Aorta (tissue), 5 donors: ENCODE data around the gene SRC. TPM values are rescaled to one million over a fixed set of nuclear protein-coding genes. Genes with fewer than 3 reads are reported as not detected.

Source experiments
- ATAC-seq: fragments of 200-7000 bp; cut with Tn5 transposase; one replicate; pipeline ENCODE4 v1.9.1; 2022; ENCODE audit warnings: moderate library complexity; ENCODE audit not compliant: low FRiP score
- DNase-seq, 2 donors: peaks; one replicate each; pipeline ENCODE4 v3.0.0-alpha.2; 2020
- H3K27ac ChIP-seq, 2 donors: one replicate each; pipeline ENCODE4 v1.5.1; 2013; ENCODE audit warnings: low read length in 2 of 2, mild to moderate bottlenecking in 2 of 2, moderate library complexity in 2 of 2, control low read depth in 1 of 2, inconsistent platforms in 1 of 2, low read depth in 1 of 2
- H3K27me3 ChIP-seq, 2 donors: one replicate each; pipeline ENCODE4 v1.6.1; 2013; ENCODE audit warnings: control low read depth in 1 of 2, low read length in 1 of 2, mild to moderate bottlenecking in 1 of 2, moderate library complexity in 1 of 2; ENCODE audit not compliant: insufficient read depth in 2 of 2, control insufficient read depth in 1 of 2
- H3K36me3 ChIP-seq, 2 donors: one replicate each; pipeline ENCODE4 v1.6.1; 2013; ENCODE audit warnings: control low read depth in 1 of 2, low read length in 1 of 2, mild to moderate bottlenecking in 1 of 2; ENCODE audit not compliant: insufficient read depth in 2 of 2, control insufficient read depth in 1 of 2
- H3K4me1 ChIP-seq, 2 donors: one replicate each; pipeline ENCODE4 v1.6.1; 2013; ENCODE audit warnings: low read length in 2 of 2, control low read depth in 1 of 2, mild to moderate bottlenecking in 1 of 2, moderate library complexity in 1 of 2; ENCODE audit not compliant: insufficient read depth in 2 of 2, control insufficient read depth in 1 of 2
- H3K4me3 ChIP-seq, 2 donors: one replicate each; pipeline ENCODE4 v1.5.1; 2013; ENCODE audit warnings: low read length in 2 of 2, control low read depth in 1 of 2, mild to moderate bottlenecking in 1 of 2
- H3K9me3 ChIP-seq: one replicate; pipeline ENCODE4 v1.6.1; 2013; ENCODE audit warnings: mild to moderate bottlenecking, low read length; ENCODE audit not compliant: control insufficient read depth
- WGBS, 2 donors: extraction: QIAGEN DNeasy Blood & Tissue Kit; methylation state at CpG; one replicate each; pipeline ENCODE4 v1.1.7; 2013; 5-methylcytosine and 5-hydroxymethylcytosine counted together
- intact Hi-C, 2 donors: fragments of 100-400 bp; cut with DNase I; formaldehyde crosslinking; loops; one replicate each; pipeline versions ENCODE4 v1.14.2 to v1.15.0; 2022
- polyA plus RNA-seq, 2 donors: library from polyadenylated mRNA; stranded (reverse); fragments of 200-250 nt; gene quantifications; one replicate each; pipeline ENCODE4 v1.2.3, GENCODE V29; 2013
- total RNA-seq, 2 donors: library from RNA; stranded (reverse); fragmentation: NEBNext Ultra II Directional; extraction: Animal tissue kit (Norgen Biotek cat#: 25700); gene quantifications; one replicate each; pipeline ENCODE4 v1.2.1, GENCODE V29; 2021
- donor health status: healthy with polysubstance abuse.
- donor health status: Bipolar disorder and iron deficiency.
- donor health status: DM: no; HTN: no; CAD: no.
- donor health status: DM: no; HTN: no; CAD: no.
- donor health status: DM: yes; HTN: yes; CAD: no.

The SRC gene
- total and polyA plus RNA-seq, 4 donors = 16.7 to 72.4 (median 41.2) TPM

DNA sequence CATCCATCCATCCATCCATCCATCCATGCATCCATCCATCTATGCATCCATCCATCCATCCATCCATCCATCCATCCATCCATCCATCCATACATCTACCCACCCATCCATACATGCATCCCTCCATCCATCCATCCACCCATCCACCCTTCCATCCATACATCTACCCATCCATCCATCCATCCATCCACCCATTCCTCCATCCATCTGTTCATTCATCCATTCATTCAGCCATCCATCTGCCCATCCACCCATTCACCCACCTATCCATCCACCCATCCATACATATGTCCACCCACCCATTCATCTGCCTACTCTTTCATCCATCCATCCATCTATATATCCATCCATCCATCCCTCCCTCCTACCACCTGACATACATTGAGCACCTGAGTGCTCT is 104.4 kb downstream of the SRC start:
- ATAC-seq = no peak

DNA sequence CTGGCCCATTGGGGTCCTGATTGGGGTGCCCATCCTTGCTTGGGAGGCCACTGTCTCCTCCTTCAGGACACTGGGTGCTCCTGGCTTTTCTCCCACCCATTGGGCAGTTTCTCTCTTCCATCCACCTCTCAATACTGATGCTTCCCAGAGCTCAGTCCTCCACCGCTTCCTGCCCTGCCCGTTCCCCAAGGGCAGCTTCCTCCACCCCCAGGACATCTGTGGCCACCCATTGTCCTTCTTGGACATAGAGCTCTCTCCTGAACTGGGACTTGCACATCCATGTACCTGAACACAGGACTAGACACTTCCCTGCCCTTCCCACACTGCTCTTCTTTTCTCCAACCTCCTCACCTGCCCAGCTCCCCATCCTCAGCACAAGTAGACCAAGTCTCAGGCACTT is 105.7 kb downstream of the SRC start:
- intact Hi-C loops = loop anchor here in 1 of 2 donors (1.0 kb wide), 1 partner anchor 13 kb away; no protein-coding TSS in a partner anchor
- H3K36me3 ChIP-seq = no peaks in the 10 kb centered on the region
- DNase-seq (no peak), ATAC-seq (no peak)
- peaks cover 12% of the 10 kb centered on the region for H3K9me3 ChIP-seq
- H3K27ac ChIP-seq = no peak overlapping the region
- H3K4me1 ChIP-seq = no peaks in the 10 kb centered on the region
- no peak overlapping the region for H3K4me3 ChIP-seq
- WGBS, 2 donors = 93 to 96% methylated on average over 2 of the region's 2 CpGs
- no peaks in the 10 kb centered on the region for H3K27me3 ChIP-seq

More for the DNA sequence above, 104.4 kb downstream of the SRC start:
- DNase-seq = no peak
- no peaks in the 10 kb centered on the region for H3K27me3 ChIP-seq
- no peak overlapping the region for H3K4me3 ChIP-seq
- peaks cover 8% of the 10 kb centered on the region for H3K9me3 ChIP-seq
- no peak overlapping the region for H3K27ac ChIP-seq
- H3K4me1 ChIP-seq = no peaks in the 10 kb centered on the region
- H3K36me3 ChIP-seq = no peaks in the 10 kb centered on the region
- intact Hi-C loops = no loop called here

DNA sequence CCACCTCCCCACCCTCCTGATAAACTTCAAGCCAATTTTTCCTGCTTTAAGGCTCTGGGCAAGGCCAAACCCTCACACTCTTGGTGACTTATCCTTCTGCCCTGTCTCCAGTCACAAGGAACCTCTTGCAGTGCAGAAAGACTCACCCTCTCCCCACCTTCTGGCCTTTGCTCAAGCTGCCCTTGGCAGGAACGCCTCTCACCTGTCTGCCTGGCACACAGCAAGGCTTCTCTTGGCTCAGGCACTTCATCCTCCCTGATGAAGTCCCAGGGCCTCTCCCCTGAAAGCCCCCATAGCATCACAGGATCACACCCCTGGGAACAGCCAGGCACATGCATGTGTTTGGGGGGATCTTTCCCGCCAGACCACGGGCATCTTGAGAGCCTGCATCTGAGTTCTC is 106.3 kb downstream of the SRC start:
- H3K27me3 ChIP-seq = no peaks in the 10 kb centered on the region
- H3K27ac ChIP-seq = no peak overlapping the region
- no peak overlapping the region for H3K4me3 ChIP-seq
- WGBS, 2 donors = 45 to 56% methylated on average over 3 of the region's 3 CpGs
- intact Hi-C loops = no loop called here
- H3K9me3 ChIP-seq = peaks cover 12% of the 10 kb centered on the region
- no peaks in the 10 kb centered on the region for H3K36me3 ChIP-seq
- ATAC-seq (no peak), DNase-seq (no peak)
- no peaks in the 10 kb centered on the region for H3K4me1 ChIP-seq

DNA sequence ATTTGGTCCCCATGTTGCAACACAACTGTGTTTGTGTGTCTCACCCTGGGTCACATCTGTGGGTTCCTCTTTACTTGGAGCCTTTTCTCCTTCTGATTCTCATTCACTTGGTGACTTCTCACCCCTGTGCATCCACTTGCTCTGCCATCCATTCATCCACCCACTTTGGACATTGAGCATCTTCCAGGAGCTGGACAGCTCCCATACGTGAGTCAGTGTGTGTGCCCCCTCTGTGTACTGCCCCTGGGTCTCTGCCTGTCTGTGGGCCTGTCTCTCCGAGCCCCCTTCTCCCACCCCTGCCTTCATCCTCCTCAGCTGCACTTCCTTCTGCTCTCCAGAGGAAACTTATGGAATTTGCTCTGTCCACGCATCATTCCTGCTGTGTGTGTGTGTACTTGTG is 107.3 kb downstream of the SRC start:
- ATAC-seq (no peak), DNase-seq (no peak)
- no peaks in the 10 kb centered on the region for H3K4me1 ChIP-seq
- H3K27me3 ChIP-seq = no peaks in the 10 kb centered on the region
- H3K36me3 ChIP-seq = no peaks in the 10 kb centered on the region
- H3K9me3 ChIP-seq = peaks cover 16% of the 10 kb centered on the region
- no peak overlapping the region for H3K27ac ChIP-seq
- intact Hi-C loops = no loop called here
- no peak overlapping the region for H3K4me3 ChIP-seq
- 42 to 52% methylated on average over 3 of the region's 3 CpGs for WGBS, 2 donors

DNA sequence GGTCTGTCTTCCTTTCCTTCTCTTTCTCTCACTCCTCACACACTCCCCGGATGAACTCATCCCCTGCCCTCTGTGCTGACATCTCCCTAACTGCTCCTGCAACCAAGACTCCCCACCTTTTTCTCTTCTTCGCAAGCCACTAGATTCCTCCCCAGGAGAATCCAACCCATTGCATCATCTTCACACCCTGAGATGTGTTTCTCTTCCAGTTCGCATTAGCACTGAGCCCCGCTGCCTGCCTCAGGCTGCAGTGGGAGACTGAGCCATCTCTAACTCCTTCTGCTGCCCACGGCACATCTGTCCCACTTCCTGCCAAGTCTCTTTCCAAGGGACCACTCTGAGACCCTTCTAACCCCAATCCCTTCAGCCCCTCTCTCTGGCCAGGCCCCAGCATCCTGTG is 107.9 kb downstream of the SRC start:
- no peak for ATAC-seq
- Histone ChIP-seq H3K36me3 (no peaks in the 10 kb centered on the region), H3K9me3 (peaks cover 16% of the 10 kb centered on the region), H3K4me3 (no peak overlapping the region), H3K4me1 (no peaks in the 10 kb centered on the region), H3K27me3 (no peaks in the 10 kb centered on the region), H3K27ac (no peak overlapping the region)
- intact Hi-C loops = no loop called here
- no peak for DNase-seq
- WGBS, 2 donors = 89 to 92% methylated on average over 5 of the region's 5 CpGs

DNA sequence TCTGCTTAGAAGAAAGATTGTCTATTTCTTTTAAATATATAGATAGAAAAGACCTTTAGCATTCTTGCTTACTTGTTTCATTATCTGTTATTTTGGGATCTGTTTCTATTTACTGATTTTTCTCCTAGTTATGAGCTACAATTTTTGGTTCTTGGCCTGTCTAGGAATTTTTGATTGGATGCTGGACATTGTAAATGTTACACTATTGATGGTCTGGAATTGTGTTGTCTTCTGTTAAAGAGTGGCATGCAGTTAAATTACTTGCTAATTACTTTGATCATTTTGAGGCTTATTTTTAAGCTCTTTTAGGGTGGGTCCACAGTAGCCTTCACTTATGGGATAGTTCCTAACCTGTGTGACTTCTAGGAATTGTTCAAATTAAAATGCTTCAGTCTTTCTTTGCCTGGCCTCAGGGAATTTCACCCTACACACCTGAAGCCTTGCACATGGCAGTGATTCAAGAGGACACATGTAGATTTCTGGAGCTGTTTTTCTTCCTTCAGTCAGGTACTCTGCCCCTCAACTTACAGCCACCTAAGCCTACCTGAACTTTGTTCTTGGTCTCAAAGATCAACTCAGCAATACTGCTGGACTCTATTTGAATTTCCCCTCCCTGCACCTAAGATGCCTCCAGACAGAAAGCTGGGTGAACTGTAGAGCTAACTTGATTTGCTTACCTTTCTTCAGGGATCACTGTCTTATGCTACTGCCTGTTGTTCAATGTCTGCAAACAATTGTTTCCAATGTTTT is 108.9 kb downstream of the SRC start:
- no peak for ATAC-seq
- Histone ChIP-seq H3K27me3 (no peaks in the 10 kb centered on the region), H3K27ac (no peak overlapping the region), H3K4me3 (no peak overlapping the region), H3K36me3 (no peaks in the 10 kb centered on the region), H3K9me3 (peaks cover 16% of the 10 kb centered on the region), H3K4me1 (no peaks in the 10 kb centered on the region)
- DNase-seq = no peak
- intact Hi-C loops = no loop called here

Other genes with a start within 250 kb of the SRC start
- gene RPN2, start 166.8 kb upstream of the SRC start, total RNA-seq = 100 to 1,000 TPM; 125 to 137 TPM
- 100 to 1,000 TPM in 1 of 2 donors, 10 to 100 TPM in 1; 47.2 to 117 TPM for gene RPN2, start 166.8 kb upstream of the SRC start, polyA plus RNA-seq
- gene MROH8, start 166.6 kb upstream of the SRC start, total RNA-seq = 1 to 10 TPM; 3.4 to 5.1 TPM
- gene MROH8, start 166.6 kb upstream of the SRC start, polyA plus RNA-seq = 1 to 10 TPM in 1 of 2 donors, not detected in 1; 9.3 TPM
- gene GHRH, start 84.3 kb upstream of the SRC start, total RNA-seq = not detected
- not detected for gene GHRH, start 84.3 kb upstream of the SRC start, polyA plus RNA-seq
- gene MANBAL, start 56.5 kb upstream of the SRC start, total RNA-seq = 10 to 100 TPM; 47.1 to 59.3 TPM
- 10 to 100 TPM; 61.1 to 86.8 TPM for gene MANBAL, start 56.5 kb upstream of the SRC start, polyA plus RNA-seq
- 1 to 10 TPM in 1 of 2 donors, not detected in 1; 2.6 TPM for gene NNAT, start 175.1 kb downstream of the SRC start, total RNA-seq
- gene NNAT, start 175.1 kb downstream of the SRC start, polyA plus RNA-seq = under 1 TPM in 1 of 2 donors, not detected in 1; 0.38 TPM
- gene BLCAP, start 181.7 kb downstream of the SRC start, total RNA-seq = 10 to 100 TPM; 46.9 to 68.7 TPM
- 10 to 100 TPM; 35.2 to 36.4 TPM for gene BLCAP, start 181.7 kb downstream of the SRC start, polyA plus RNA-seq